Activated CD4-positive, alpha-beta T cell treated with anti-CD3 and anti-CD28 coated beads for 24 hours (primary cell): ENCODE measurements around the gene BORCS6.

ENCODE experiments used
- DNase-seq, 2 donors: peaks; one replicate each; pipeline ENCODE4 v3.0.0-alpha.2; 2020; ENCODE audit warnings: low read depth in 2 of 2

BORCS6 gene

DNA sequence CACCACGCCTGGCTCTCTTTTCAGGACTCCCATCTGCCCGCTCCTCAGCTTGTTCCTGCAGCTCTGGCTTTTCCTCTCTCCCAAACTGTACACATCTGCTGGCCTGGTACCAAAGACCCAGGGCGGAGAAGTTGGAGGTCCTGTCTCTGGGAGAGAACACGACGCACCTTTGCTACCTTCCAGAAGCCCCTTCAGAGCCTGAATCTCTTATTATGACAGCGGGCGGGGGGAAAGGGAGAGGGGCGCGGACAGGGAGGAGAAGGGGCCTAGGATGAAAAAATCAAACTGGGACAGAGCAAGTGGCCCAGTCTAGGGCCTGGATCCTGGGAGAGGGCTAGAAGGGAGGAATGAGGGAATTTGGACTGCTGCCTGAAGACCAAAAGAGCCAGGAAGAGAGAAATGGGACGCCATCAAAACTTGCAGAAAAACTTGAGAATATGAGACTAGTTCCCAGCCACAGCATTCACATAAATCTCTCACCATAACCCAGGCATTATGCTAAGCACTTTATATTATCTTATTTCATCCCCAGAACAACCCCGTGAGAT lies 35.3 kb downstream of the BORCS6 start:
- DNase-seq: no peak

DNA sequence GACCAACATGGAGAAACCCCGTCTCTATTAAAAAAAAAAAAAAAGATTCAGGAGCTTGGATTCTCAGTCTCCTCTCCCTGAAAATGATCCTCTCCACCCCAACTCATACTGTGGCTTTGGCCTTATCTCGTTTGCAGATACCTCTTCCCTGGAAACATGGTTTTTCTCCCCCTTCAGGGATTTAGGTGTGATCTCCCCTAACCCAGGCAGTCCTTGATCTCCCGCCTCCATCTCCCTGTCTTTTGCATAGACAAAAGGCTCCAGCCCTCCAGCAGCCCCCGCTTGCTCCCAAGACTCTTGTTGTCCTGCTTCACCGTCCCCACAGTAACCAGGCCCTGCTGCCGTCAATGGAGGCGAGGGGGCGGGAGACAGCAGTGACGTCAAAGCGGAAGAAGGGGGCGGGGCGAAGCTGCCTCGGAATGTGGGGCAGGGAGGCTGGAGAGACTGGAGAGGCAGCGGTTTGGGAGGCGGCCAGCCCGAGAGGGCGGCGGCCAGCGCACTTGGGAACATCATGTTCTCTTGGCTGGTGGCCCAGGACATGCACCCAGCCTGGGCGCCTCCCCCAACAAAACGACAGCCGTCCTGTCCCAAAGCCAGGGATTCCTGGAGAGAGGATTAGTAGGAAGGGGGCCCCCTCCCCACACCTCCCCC lies 35.9 kb downstream of the BORCS6 start:
- DNase-seq: peak; percentile 62 to 90

DNA sequence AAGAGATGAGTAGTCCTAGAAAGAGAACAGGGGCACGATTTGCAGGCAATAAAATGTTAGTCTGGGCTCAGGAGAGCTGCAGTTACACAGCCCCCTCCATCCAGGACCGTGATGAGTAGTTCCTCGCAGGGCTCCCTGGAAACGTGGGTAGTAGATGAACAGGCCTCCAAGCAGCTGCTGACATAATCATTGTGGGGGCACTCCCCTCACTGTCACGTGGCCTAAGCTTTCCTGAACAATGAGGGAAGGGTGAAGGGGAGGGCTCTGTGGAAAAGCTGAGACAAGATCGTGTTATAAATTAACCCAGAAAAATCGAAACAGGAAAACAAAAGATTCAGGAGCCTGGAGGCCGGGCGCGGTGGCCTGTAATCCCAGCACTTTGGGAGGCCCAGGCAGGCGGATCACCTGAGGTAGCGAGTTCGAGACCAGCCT lies 36.4 kb downstream of the BORCS6 start:
- DNase-seq: peak in 1 of 2 donors; percentile 46

DNA sequence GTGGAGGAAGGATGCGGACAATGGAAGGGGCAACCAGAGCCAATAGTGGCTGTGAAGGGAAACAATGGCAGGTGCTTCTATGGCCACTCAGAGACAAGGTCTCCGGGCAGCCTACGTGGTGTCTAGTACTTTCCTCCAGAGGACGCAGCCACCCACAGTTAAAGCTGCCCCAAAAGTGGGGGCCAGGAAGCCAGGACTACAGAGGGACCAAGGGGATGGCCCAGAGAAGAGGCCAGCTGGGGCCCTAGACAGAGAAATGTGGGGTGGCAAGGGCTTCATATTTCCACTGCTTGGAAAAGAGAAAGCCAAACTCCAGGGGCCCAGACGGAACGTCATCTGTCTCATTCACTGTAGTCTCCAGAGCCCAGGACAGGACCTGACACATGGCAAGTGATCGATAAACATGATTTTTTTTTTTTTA lies 36.9 kb downstream of the BORCS6 start:
- DNase-seq: no peak

DNA sequence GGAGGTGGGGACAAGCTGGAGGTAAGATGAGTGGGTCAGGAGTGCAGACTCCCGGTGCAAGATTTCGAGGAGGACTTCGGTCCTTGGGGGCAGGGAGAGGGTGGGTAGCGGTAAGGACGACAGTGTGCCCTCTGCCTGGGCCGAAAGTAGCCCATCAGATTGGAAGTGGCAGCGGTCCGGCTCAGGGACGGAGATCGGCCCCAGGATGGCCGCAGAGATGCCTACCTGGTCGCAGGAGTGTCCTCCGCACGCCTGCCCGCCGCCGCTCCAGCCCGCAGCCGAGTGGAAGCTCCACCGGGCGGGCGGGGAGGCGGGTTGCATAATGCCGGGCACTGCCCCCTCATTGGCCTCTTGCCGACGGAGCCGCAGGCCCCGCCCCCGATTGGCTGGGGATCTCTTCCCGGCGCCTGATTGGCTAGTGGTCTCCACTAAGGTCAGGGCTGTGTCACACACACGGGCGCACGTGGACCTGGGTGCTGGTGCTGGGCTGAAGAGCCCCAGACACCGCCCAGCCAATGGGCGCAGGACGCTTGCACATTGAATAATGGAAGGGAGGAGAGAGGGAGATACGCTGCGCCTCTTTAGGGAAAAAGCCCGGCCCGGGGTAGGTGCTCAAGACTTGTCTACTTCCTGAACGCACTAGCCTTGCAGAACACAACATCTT lies 37.7 kb downstream of the BORCS6 start, which contains the start of gene PER1:
TSS of gene PER1 (minus strand) at position 293 of the 664 bp plus-strand sequence. CDS start 1,698 bp downstream, outside the sequence.
- DNase-seq: peak; percentile 75 to 91

DNA sequence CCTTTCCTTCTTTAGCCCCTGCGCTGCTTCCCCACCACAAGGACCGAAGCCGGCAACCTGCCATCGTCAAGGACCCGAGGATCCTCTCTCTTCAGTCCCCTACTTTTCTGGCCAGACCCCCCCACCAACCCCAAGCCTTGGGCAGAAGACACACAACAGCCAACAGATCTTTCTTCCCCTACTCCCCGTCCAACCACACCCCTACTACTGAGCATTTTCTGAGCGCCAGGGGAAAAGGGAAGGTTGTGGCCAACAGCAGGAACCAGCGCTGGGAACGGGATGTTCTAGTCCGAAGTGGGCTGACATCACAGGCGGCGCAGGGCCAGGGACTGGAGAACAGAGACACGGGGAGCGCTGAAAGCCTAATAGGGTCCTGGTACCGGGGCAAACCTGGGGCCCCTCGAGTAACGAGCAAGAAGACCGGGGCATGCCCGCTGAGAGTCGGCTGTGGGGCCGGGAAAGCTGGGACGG lies 38.3 kb downstream of the BORCS6 start:
- DNase-seq: no peak

DNA sequence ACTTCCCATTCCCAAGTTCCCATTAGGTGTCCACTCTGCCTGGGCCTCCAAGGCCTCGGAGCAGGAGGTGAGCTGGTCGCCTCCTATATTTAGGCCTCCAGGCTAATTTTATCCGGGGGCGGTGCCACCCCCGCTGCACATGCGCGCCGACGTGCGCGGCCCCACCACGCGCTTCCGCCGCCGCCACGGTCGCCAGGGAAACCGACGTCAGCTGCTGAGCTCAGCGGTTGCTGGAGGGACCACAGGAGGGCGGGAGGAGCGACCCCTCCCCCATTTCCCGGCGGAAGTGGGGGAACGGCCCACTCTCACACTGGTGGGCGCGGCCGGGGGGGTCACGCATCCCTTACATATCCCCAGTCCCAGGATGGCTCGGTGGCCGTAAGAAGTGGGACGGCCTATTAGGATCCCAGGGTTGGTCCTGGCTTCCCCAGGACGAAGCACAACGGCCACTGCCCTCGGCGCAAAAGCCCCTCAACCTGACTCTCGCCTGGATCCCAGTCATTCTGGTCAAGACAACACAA lies 38.8 kb downstream of the BORCS6 start:
- DNase-seq: peak; percentile 78 to 82

DNA sequence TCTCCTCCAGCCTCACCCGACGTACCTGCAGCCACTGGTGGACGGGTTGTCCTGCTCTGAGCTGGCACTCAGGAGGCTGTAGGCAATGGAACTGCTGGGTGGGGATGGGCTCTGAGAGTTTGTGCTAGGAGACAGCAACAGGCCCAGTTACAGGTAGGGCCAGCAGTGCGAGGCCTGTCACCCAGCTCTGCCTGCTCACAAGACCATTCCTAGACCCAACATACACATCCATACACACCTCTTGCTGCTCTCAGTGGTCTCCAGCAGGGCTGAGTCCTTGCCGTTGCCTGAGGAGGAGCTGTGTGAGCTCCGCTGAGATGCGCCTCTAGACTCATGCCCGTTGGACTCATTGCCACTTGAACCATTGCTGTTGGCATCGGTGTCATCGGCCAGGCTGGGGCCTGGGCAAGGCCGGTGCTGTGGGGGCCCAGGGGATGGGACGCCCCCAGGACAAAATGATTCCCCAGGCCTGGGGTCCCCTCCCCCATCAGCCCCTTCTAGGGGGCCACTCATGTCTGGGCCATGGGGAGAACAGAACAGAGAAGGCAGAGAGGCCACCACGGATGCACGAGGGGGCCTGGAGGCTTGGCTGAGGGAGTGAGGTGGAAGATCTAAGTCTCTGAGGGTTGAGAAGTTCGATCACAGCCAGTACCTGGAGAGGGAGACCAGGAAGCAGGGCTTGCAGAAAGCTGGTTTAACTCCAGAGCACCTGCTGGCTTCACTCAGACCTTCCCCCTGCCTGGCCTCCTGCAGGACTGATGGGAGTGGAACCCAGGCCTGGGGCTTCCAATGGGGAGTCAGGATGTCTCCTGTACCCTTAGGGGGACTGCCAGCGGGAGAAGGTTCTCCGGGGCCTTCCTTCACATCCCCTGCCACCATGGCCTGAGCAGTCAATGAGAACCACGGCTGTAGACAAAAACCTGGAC lies 39.5 kb downstream of the BORCS6 start:
- no peak for DNase-seq

DNA sequence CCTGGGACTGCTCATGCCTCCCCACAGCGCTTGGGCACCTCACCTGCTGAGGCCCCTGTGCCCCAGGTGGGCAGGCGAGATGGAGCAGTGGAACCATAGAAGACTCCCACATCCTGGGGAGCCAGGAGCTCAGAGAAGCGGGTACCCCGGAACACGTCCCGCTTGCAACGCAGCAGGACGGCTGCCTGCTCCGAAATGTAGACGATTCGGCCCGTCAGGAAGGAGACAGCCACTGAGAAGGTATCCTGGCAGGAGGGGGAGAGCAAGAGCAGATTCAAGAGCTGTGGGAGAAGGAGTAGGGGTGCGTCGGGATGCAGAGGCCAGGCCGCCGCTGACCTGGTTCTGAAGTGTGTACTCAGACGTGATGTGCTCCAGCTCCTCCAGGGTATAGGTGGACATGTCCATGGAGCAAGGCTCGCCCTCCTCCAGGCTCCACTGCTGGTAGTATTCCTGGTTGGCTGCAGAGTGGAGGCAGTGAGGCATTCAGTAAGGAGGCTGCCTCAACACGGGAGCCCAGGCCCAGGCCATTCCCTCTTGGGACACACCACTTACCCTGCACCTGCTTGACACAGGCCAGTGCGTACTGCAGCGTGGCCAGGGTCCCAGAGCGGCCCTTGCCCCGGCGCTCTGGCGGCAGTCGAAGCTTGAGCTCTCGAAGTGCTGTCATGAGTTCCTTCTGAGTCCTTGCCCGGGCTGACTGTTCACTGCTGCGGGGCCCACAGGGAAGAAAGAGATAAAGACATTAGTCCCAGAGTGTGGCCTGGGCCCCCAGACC lies 40.4 kb downstream of the BORCS6 start:
- DNase-seq: no peak

DNA sequence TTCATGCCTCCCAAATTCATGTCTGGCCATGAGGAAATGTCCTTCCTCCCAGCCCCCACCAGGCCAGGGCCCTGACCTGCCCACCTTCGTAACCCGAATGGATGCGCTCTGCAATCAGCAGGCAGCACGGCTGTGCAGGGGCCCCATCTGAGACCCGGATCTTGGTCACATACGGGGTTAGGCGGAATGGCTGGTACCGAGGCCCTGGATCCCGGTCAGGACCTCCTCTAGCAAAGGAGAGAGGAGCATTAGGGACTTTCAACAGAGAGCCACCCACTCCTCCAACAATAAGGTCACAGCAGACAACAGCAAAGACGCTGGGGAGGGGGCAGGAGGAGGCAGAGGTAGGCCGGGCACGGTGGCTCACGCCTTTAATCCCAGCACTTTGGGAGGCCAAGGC lies 41.4 kb downstream of the BORCS6 start:
- DNase-seq: no peak

DNA sequence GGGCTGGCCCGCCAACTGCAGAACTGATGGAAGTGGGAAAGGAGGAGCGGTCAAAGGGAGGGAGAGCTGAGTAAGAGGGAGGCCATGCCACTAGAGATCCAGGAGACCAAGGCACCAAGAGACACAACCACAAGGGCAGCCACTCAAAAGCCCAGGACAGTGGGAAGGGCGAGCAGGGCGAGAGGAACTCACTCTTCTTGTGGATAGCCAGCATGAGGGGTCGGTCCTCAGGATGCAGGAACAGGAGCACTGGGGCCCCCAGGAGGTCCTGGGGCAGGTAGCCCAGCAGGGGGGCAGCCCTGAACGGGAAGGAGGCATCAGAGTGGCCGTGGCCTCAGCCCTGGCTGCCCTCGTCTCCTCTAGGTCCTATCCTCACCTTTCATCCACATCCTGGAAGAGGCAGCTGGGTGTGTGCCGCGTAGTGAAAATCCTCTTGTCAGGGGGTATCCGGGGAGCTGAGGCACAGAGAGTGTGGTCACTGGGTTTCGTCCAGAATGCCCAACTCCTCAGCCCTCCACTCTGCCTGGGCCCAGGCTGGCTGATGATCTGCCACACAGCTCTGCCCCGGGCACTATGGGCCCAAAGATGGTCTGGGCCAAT lies 42.1 kb downstream of the BORCS6 start:
- DNase-seq: no peak

DNA sequence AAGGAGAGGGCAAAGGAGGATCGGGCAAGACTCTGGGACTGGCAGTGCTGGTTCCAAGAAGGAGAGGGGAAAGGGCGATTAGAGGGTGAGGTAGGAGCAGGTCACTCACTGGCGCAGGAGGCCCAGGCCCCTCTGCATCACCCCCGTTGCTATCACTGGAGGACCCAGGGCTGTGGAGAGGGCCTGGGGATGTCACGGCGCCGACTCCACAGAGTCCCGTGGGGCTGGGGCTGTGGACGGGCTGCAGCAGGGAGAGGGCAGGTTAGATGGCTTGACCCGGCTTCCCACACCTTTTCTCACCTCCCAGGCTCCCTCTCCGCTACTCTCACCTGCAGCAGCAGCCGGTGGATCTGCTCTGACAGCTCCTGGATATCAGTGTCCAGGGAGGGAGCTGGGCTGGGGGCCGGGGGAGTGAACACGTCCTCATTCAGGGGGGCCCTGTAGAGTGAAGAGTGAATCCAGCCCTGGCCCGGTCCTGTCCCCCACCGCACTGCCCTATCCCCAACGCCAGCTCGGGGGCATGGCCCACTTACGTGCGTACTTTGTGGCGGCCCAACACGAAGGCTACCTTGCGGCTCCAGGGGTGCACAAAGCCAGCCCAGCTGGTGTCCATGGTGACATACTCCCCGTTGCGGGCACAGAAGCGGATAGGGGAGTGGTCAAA lies 42.7 kb downstream of the BORCS6 start:
- DNase-seq: no peak

DNA sequence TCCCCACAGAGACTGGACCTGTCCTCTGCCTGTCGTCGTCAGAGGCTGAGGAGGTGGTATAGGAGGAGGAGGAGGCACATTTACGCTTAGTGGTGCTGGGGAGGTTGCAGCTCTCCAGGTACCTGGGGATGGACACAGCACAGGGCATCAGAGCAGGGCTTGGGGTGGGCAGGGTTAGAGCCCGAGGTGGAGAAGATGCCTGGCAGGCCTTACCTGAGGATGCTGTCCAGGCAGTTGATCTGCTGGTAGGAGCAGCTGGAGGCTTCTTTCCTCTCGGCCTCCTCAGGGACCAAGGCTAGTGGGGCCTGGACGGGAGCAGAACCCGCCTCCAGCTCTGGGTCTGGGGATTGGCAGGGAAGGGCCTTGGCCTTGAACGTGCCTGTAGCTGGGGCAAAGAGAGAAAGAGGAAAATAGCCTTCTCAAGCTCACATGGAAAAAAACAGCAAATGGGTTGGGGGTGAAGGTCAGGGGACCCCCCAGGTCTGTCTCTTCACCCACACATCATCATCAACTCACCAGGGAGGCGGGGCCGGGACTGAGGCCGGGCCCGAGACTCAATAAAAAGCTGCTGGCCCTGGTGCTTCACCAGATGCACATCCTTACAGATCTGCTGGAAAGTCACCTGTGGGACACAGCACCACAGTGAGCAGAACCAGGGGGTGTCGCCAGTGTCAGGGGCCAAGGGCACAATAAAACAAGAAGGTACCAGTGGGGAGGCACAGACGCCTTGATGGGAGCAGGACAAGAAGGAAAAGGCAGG lies 43.4 kb downstream of the BORCS6 start:
- no peak for DNase-seq

DNA sequence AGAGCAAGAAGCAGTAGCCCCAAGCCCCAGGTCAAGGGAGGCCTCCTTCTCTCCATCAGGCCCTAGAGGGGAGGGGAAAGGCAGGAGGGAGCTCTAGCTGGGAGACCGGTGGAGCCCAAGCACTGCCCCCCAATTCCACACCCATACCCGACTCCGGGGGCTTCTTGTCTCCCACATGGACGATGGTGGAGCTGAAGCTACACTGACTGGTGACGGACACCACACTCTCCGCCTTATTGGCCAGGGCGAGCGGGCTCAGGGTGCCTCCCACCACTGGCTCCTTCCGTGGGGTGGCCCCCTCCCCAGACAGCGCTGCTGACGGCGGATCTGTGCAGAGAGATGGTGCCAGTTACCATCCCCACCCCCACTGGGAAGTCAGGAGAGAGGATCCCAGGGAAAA lies 44.2 kb downstream of the BORCS6 start:
- no peak for DNase-seq

DNA sequence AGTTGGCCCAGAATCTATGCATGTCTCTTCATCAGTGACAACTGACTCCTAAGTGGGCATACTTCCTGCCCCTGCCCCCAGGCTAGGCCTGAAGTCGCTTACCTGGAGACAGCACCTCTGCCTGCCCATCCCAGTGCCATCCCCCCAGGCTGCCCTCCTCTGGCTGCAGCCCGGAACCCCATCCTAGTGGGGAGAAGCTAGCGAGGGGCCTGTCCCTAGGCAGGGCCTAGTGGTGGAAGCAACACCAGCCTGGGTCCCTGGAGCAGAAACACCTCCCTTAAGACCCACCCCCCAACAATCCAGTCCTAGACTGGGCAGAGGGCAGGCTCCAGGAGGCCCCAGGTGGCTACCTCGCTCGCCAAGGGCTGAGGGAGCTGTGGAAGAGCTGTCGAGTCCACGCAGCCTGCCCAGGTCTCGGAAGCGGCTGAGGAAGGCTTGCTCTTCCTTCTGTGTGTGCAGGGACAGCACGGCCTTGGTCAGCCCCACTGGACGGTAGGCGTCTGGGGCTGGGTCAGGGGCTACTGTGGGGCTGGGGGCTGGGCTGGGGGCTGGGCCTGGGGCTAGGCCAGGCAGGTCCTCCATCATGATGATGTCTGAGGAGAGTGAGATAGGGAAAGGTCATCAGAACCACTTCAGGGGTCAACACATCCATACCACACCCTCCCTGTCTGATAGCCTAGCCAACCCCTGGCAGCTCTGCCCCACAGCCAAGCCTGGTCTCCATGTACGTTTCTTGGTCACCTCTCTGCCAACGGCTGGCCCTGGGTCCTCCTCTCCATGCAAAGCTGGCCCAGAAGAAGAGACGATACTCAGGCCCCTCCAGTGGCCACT lies 45.4 kb downstream of the BORCS6 start:
- no peak for DNase-seq

DNA sequence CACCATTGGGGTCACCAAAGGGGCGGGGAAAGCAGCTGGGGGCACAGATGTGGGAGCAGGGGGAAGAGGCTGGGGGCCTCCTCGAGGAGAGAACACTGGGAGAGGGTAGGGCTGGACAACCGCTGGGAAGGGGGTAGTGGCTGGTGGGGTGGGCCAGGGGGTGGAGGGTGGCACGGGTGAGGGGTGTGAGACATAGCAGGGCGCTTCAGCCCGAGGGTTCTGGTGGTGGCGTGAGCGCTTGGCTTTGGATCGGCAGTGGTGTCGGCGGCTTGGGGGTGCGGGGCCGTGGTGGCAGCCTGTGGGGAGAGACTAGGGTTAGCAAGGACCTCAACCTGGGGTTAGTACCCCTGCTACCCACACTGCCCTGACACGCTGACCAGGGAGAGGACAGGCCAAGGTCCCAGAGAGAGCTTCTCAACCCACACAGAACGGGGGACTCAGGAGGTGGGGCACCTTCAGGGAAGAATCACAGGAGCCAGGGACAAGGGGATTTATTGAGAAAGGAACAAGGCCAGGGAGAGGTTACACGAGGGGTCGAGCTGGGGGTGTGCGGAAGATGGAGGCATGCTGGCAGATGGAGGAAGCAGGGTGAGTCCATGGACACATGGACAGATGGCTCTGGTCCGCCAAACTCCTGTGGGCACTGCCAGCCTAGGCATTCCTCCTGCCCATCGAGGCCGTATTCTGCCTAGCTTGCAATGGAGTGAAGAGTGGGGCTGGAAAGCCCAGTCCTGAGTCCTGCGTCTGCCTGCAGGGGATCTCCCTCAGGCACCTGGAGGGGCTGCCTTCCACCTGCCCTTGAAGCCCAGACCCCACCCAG lies 46.2 kb downstream of the BORCS6 start:
- DNase-seq: no peak

DNA sequence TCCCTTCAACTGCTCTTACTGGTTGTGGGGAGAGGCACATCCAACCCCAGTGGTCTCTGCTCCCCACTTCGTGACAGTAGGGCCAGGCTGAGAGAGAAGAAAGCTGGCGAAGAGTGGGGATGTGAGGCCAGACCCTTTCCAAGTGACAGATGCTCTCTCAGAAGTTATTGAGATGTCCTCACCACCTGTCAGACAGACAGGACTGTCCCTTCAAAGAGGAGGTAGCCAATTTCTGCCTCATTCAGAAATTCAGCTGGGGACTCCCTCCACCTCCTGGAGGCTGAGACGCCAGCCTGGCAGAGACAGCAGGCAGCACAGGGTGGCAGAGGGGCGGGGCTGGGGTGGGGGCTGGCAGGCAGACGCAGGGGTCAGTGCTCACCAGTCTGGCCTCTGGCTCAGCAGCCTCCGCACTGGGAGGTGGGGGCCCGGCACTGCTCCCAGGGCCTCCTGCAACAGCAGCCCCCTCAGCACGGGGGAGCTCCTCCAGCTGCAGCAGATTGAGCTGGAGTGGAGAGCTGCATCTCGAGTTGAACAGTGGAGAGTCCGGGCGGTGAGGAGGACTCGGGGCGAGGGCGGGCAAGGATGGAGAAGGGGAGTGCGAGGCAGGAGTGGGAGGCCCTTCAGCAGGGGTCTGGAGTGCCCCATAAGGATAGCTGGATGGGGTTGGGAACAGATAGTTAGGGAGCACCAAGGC lies 46.9 kb downstream of the BORCS6 start:
- DNase-seq: no peak
